Bone marrow (tissue), 2 donors: ENCODE results near the gene CNTN4.
"Not testable (repeated sequence)": the region's sequence is repeated elsewhere in the genome, so short reads cannot be mapped to it uniquely, and the experiment has no call there.

Source experiments
- DNase-seq, 2 donors: peaks; one replicate each; lab custom pipeline; 2025; lab: John Stamatoyannopoulos, UW

CNTN4 gene

DNA sequence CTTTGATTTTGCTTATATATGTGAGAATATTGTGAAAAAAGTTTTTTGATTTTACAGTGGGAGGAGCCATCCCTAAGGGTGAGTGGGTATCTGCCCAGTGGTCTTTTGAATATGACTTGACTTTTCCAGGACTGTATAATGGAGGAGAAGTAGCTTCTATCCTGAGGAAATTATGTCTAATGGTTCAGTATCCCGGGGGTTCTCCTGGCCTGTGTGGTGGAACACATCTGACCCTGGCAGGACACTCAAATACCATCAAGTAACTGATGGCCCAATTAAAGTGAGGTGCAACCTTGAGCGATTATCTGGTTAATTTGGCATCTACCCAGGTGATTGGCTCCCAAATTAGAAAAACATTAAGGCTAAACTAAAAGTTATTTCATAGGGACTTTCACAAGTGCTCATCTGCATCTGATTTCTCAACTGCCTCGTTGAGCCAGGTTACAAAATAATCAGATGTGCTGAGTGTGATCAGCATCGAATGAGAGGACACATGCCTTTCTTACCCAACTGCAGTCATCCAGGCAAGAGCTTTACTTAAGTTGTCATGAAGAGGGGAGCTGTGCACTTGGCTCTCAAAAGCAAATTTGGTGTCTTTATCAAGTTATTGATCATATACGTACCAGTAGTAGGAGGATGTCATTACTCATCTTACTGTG, 810.2 kb downstream of the CNTN4 start:
- no peak for DNase-seq

GRCh38 chr3:2910997-2911396, 812.3 kb downstream of the CNTN4 start:
- no peak for DNase-seq

GRCh38 chr3:2915826-2916225, 817.2 kb downstream of the CNTN4 start:
- no peak for DNase-seq

DNA sequence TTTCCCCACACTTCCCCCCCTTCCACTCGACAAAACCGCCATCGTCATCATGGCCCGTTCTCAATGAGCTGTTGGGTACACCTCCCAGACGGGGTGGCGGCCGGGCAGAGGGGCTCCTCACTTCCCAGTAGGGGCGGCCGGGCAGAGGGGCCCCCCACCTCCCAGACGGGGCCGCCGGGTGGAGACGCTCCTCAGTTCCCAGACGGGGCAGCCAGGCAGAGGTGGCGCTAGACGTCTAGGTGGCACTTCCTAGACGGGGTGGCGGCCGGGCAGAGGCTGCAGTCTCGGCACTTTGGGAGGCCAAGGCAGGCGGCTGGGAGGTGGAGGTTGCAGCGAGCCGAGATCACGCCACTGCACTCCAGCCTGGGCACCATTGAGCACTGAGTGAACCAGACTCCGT, 818.0 kb downstream of the CNTN4 start:
- DNase-seq, result not testable (repeated sequence)

GRCh38 chr3:2920103-2920502, 821.4 kb downstream of the CNTN4 start:
- DNase-seq, result no peak

DNA sequence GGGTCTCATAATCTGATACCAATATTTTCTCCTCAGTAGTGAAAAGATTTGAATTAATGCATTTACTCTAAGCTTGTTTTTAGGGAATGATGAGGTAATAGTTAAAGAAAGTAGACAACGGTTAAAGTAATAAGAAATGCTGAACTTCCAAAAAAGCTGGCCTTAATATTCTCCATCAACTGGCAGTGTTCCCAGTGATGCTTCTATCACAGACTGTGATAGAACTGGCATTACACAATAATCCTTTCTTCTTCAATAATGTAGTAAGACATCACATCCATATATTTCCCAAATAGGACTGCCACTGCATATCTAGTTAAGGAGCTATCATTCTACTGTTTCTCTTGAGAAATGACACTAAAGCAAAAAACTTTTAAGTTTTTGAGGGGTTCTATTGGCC, 822.8 kb downstream of the CNTN4 start:
- DNase-seq, result no peak

DNA sequence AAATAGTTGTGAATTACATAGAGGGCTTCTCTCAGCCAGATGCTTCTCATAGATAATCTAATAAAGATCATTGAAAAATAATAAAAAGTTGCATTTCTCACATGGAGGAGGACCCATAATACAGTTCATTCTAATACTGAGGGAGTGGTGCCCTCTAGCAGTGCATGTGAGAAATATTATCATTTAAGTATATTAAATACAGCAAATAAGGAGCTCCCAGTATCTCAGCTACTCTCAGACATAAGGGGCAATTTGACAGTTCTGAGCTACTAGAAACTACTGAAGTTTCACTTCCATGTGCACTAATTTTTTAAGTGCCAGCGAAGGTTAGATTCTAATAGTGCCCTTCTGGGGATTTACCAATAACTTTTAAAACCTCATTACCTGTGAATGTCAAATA, 823.2 kb downstream of the CNTN4 start:
- DNase-seq, result no peak

DNA sequence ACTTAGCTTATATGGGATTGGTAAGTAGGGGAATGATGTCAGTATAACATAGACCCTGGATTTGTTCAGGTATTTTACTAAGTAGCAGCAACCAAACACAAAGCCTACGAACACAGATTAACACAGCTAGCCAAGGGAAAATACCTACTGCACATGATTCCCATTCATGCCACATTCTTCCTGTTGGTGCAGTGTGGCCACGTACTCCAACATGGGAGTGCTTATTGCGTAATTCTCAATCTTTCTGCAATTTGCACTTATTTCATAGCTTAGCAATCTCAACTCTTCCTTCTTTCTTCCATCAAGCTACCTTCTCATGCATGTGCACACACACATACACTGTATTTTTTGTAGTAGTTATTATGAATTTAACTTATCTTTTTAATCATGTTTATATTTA, 824.7 kb downstream of the CNTN4 start:
- DNase-seq, result no peak

DNA sequence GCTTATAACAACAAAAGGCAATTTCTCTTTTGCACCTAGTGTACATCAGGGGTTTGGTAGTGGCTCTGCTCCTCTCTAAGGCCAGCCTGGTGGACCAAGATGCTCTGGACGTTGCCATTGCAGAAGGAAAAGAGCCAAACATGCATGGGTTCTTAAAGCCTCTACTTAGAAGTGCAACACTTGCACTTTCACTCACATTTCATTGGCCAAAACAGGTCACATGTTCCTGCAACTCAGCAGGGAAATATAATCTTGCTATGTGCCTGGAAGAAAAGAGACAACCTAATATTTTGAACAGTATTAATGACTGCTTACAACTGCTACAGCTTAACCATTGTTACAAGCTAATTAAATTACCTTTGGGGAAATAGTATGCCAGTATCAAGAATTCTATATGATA, 828.6 kb downstream of the CNTN4 start:
- no peak for DNase-seq

GRCh38 chr3:2929574-2929973, 830.9 kb downstream of the CNTN4 start:
- DNase-seq, result no peak

DNA sequence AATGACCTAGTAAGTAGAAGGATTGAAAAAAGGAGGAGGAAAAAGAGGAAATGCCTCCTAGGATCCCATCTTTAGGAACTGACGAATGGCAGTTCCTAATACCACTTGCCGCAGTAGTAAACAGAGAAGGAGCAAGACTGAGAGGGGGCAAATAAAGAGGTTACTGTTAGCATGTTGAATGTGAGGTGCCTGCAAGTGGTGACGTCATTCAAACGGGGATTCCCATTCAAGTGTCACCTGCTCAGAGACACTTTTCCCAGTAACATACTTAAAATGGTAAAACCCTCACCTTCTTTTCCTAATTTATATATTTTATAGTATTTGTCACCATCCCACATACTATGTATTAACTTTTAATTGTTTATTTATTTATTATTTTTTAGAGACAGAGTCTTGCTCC, 832.6 kb downstream of the CNTN4 start:
- DNase-seq, result no peak

GRCh38 chr3:2934541-2934940, 835.9 kb downstream of the CNTN4 start:
- no peak for DNase-seq

DNA sequence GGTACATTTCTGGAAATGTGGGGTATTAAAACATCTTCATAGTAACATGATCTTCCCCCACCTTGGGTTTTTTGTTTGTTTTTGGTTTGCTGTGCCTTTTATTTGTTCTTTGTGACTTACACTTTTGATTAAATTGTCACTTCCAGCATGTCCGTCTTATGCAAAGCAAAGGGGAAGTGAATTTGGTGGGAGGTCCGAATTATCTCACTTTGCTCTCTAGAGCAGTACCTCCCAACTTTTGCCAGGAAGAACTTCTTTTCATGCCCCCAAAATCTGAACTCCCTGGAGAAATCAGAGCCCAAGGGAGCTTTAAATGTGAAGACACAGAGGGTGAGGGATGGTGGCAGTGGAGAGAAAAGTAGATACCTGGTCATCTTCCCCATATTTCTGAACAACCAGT, 838.4 kb downstream of the CNTN4 start:
- no peak for DNase-seq

- no peak for DNase-seq
Observed at GRCh38 chr3:2937592-2937991, 838.9 kb downstream of the CNTN4 start.

DNA sequence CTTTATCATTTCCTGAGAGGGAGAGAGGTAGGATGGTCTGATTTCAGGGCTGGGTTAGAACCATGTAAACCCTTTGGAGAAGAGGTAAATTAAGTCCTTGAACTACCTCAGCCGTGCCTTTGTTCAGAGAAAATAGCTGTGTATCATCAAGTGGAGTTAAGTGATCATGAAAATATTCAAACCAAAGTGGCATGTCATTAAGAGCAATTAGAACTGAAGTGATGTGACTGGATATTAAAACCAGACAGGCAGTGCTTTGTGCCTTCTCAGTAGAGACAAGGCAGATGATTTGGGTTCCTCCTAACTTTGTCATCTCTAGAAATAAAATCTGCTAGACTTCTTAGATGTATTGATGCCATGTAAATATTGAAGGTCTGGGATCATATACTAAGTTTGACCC, 840.0 kb downstream of the CNTN4 start:
- no peak for DNase-seq

- no peak for DNase-seq
Observed at GRCh38 chr3:2940062-2940461, 841.4 kb downstream of the CNTN4 start.

- no peak for DNase-seq
Observed at GRCh38 chr3:2944628-2945027, 846.0 kb downstream of the CNTN4 start.

- DNase-seq, result no peak
Observed at GRCh38 chr3:2945121-2945520, 846.5 kb downstream of the CNTN4 start.

DNA sequence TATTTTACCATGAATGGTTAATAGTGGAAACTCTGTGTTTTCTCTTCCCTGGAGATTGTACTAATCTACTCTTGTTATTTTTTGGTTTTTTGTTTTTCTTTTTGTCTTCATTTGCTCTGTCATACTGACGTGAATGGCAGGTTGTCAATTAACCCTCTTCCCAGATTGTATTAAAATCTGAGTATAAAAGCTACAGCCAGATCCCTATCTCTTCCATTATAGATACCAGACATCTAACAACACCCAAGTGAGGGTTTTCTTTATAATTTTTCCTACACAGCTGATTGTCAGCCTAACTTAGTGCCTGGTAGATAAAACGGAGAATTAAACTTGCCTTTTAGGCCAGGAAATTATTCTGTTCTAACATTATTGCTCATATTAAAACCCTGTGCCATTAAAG, 848.9 kb downstream of the CNTN4 start:
- DNase-seq, result no peak

DNA sequence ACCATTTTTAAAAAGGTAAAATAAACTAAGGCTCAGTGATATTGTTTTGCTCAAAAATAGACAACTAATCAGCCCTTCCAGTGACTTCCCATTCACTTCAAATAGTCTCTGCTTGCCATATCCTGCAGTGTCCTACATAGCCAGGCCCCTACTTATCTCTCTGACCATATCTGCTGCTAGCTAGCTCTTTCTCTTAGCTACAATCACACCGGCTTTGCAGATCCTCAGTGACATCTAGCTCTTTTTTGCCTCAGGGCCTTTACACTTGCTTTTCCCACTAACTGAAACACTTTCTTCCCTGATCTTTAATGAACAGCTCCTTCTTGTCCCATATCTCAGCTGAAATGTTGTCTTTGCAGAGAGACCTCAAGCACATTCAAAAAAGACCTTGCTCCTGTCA, 850.2 kb downstream of the CNTN4 start:
- DNase-seq, result no peak

- DNase-seq, result no peak
Observed at GRCh38 chr3:2950159-2950558, 851.5 kb downstream of the CNTN4 start.

DNA sequence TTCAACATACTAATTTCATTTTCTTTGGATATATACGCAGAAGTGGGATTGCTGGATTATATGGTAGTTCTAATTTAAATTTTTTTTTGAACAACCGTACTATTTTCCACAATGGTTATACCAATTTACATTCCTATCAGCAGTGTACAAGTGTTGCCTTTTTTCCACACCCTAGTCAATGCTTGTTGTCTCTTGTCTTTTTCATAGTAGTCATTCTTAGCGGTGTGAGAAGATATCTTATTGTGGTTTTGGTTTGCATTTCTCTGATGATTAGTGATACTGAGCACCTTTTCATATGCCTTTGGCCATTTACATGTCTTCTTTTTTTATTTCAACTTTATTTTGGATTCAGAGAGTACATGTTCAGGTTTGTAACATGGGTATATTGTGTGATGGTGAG, 858.4 kb downstream of the CNTN4 start:
- no peak for DNase-seq

GRCh38 chr3:2958551-2958950, 859.9 kb downstream of the CNTN4 start:
- no peak for DNase-seq

DNA sequence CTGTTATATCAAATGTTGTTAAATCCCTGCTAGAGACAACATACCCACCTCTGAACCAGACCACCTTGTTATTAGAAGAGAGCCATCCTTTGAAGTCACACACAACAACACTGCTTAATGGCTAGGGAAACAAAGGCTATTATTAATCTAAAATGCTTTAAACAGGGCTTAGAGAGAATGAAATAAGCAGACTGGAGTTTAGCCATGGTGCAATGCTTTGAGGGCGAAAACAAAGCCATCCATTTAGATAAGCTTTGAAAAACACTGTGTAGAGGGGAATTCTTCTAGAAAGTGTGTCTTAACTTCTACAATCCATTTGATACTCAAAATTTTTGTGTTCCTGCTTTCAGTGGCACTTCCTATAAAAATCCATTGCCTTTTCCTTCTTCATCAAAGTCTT, 862.9 kb downstream of the CNTN4 start:
- DNase-seq, result no peak

DNA sequence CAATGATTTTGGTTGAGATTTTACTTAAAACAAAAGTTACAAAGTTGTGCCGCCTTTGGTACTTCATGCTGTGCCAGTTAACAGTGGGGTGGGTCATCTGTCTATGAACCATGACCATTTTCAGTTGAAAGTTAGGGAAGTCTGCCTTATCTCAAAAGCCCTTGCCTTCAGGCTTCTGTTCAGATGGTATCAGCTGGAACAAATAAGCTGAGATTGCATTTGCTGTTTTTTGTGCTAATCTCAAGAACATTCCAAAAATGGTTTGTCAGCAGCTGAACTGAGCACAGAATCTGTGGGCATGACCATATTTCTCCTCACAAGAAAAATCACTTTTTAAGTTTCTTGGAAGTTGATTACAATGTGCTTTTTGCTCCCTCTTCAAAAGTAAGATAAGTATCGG, 869.2 kb downstream of the CNTN4 start:
- DNase-seq, result no peak
